ENCODE results near the gene DHX15.

The DHX15 gene

GRCh38 chr4:24607334-24607733 is 23.0 kb upstream of the DHX15 start:
- H3K27ac ChIP-seq (ENCODE audit: low read depth, low read length): no peak overlapping the region
- no peaks in the 10 kb centered on the region for H3K9me3 ChIP-seq (ENCODE audit: control insufficient read depth in 5 of 5, low read length in 5 of 5)
- H3K36me3 ChIP-seq (ENCODE audit: control insufficient read depth in 5 of 5, insufficient read depth in 5 of 5, low read length in 5 of 5): no peaks in the 10 kb centered on the region
- peaks cover 0 to 3% (median 0%) of the 10 kb centered on the region in 5 donors for H3K4me1 ChIP-seq (ENCODE audit: control insufficient read depth in 5 of 5, insufficient read depth in 5 of 5, low read length in 5 of 5)
- no peak overlapping the region for H3K9ac ChIP-seq (ENCODE audit: low read length in 5 of 5)
- H3K4me3 ChIP-seq (ENCODE audit: low read depth in 1 of 5, low read length in 5 of 5): no peak overlapping the region
- no peaks in the 10 kb centered on the region for H3K27me3 ChIP-seq (ENCODE audit: control insufficient read depth in 5 of 5, insufficient read depth in 4 of 5, low read length in 5 of 5)

GRCh38 chr4:24605216-24605615 is 20.9 kb upstream of the DHX15 start:
- Histone ChIP-seq H3K9me3 (ENCODE audit: control insufficient read depth in 5 of 5, low read length in 5 of 5) (no peaks in the 10 kb centered on the region), H3K27me3 (ENCODE audit: control insufficient read depth in 5 of 5, insufficient read depth in 4 of 5, low read length in 5 of 5) (no peaks in the 10 kb centered on the region), H3K4me3 (ENCODE audit: low read depth in 1 of 5, low read length in 5 of 5) (no peak overlapping the region), H3K4me1 (ENCODE audit: control insufficient read depth in 5 of 5, insufficient read depth in 5 of 5, low read length in 5 of 5) (no peaks in the 10 kb centered on the region), H3K27ac (ENCODE audit: low read depth, low read length) (no peak overlapping the region), H3K9ac (ENCODE audit: low read length in 5 of 5) (no peak overlapping the region), H3K36me3 (ENCODE audit: control insufficient read depth in 5 of 5, insufficient read depth in 5 of 5, low read length in 5 of 5) (no peaks in the 10 kb centered on the region)

- no peaks in the 10 kb centered on the region for H3K36me3 ChIP-seq (ENCODE audit: control insufficient read depth in 5 of 5, insufficient read depth in 5 of 5, low read length in 5 of 5)
- H3K27me3 ChIP-seq (ENCODE audit: control insufficient read depth in 5 of 5, insufficient read depth in 4 of 5, low read length in 5 of 5): no peaks in the 10 kb centered on the region
- H3K27ac ChIP-seq (ENCODE audit: low read depth, low read length): no peak overlapping the region
- no peaks in the 10 kb centered on the region for H3K9me3 ChIP-seq (ENCODE audit: control insufficient read depth in 5 of 5, low read length in 5 of 5)
- no peak overlapping the region for H3K9ac ChIP-seq (ENCODE audit: low read length in 5 of 5)
- H3K4me1 ChIP-seq (ENCODE audit: control insufficient read depth in 5 of 5, insufficient read depth in 5 of 5, low read length in 5 of 5): no peaks in the 10 kb centered on the region
- H3K4me3 ChIP-seq (ENCODE audit: low read depth in 1 of 5, low read length in 5 of 5): no peak overlapping the region
Measured at GRCh38 chr4:24604558-24605214, 20.3 kb upstream of the DHX15 start.

- H3K9me3 ChIP-seq (ENCODE audit: control insufficient read depth in 5 of 5, low read length in 5 of 5): no peaks in the 10 kb centered on the region
- no peak overlapping the region for H3K9ac ChIP-seq (ENCODE audit: low read length in 5 of 5)
- H3K27ac ChIP-seq (ENCODE audit: low read depth, low read length): no peak overlapping the region
- H3K4me3 ChIP-seq (ENCODE audit: low read depth in 1 of 5, low read length in 5 of 5): no peak overlapping the region
- no peaks in the 10 kb centered on the region for H3K27me3 ChIP-seq (ENCODE audit: control insufficient read depth in 5 of 5, insufficient read depth in 4 of 5, low read length in 5 of 5)
- H3K4me1 ChIP-seq (ENCODE audit: control insufficient read depth in 5 of 5, insufficient read depth in 5 of 5, low read length in 5 of 5): no peaks in the 10 kb centered on the region
- no peaks in the 10 kb centered on the region for H3K36me3 ChIP-seq (ENCODE audit: control insufficient read depth in 5 of 5, insufficient read depth in 5 of 5, low read length in 5 of 5)
Measured at GRCh38 chr4:24603343-24603742, 19.0 kb upstream of the DHX15 start.

GRCh38 chr4:24601121-24601520 is 16.8 kb upstream of the DHX15 start:
- Histone ChIP-seq H3K4me1 (ENCODE audit: control insufficient read depth in 5 of 5, insufficient read depth in 5 of 5, low read length in 5 of 5) (no peaks in the 10 kb centered on the region), H3K36me3 (ENCODE audit: control insufficient read depth in 5 of 5, insufficient read depth in 5 of 5, low read length in 5 of 5) (no peaks in the 10 kb centered on the region), H3K27ac (ENCODE audit: low read depth, low read length) (no peak overlapping the region), H3K27me3 (ENCODE audit: control insufficient read depth in 5 of 5, insufficient read depth in 4 of 5, low read length in 5 of 5) (no peaks in the 10 kb centered on the region), H3K9me3 (ENCODE audit: control insufficient read depth in 5 of 5, low read length in 5 of 5) (no peaks in the 10 kb centered on the region), H3K4me3 (ENCODE audit: low read depth in 1 of 5, low read length in 5 of 5) (no peak overlapping the region), H3K9ac (ENCODE audit: low read length in 5 of 5) (no peak overlapping the region)

- Histone ChIP-seq H3K36me3 (ENCODE audit: control insufficient read depth in 5 of 5, insufficient read depth in 5 of 5, low read length in 5 of 5) (no peaks in the 10 kb centered on the region), H3K27me3 (ENCODE audit: control insufficient read depth in 5 of 5, insufficient read depth in 4 of 5, low read length in 5 of 5) (no peaks in the 10 kb centered on the region), H3K9ac (ENCODE audit: low read length in 5 of 5) (no peak overlapping the region), H3K4me1 (ENCODE audit: control insufficient read depth in 5 of 5, insufficient read depth in 5 of 5, low read length in 5 of 5) (no peaks in the 10 kb centered on the region), H3K4me3 (ENCODE audit: low read depth in 1 of 5, low read length in 5 of 5) (no peak overlapping the region), H3K27ac (ENCODE audit: low read depth, low read length) (no peak overlapping the region), H3K9me3 (ENCODE audit: control insufficient read depth in 5 of 5, low read length in 5 of 5) (no peaks in the 10 kb centered on the region)
Measured at GRCh38 chr4:24599275-24599674, 14.9 kb upstream of the DHX15 start.

- Histone ChIP-seq H3K27me3 (ENCODE audit: control insufficient read depth in 5 of 5, insufficient read depth in 4 of 5, low read length in 5 of 5) (no peaks in the 10 kb centered on the region), H3K27ac (ENCODE audit: low read depth, low read length) (no peak overlapping the region), H3K4me3 (ENCODE audit: low read depth in 1 of 5, low read length in 5 of 5) (no peak overlapping the region), H3K9me3 (ENCODE audit: control insufficient read depth in 5 of 5, low read length in 5 of 5) (no peaks in the 10 kb centered on the region), H3K9ac (ENCODE audit: low read length in 5 of 5) (no peak overlapping the region), H3K4me1 (ENCODE audit: control insufficient read depth in 5 of 5, insufficient read depth in 5 of 5, low read length in 5 of 5) (no peaks in the 10 kb centered on the region), H3K36me3 (ENCODE audit: control insufficient read depth in 5 of 5, insufficient read depth in 5 of 5, low read length in 5 of 5) (no peaks in the 10 kb centered on the region)
Measured at GRCh38 chr4:24598025-24598424, 13.7 kb upstream of the DHX15 start.

GRCh38 chr4:24595659-24596058 is 11.3 kb upstream of the DHX15 start:
- no peak overlapping the region for H3K4me3 ChIP-seq (ENCODE audit: low read depth in 1 of 5, low read length in 5 of 5)
- no peaks in the 10 kb centered on the region for H3K9me3 ChIP-seq (ENCODE audit: control insufficient read depth in 5 of 5, low read length in 5 of 5)
- no peak overlapping the region for H3K27ac ChIP-seq (ENCODE audit: low read depth, low read length)
- no peak overlapping the region for H3K9ac ChIP-seq (ENCODE audit: low read length in 5 of 5)
- no peaks in the 10 kb centered on the region for H3K27me3 ChIP-seq (ENCODE audit: control insufficient read depth in 5 of 5, insufficient read depth in 4 of 5, low read length in 5 of 5)
- H3K36me3 ChIP-seq (ENCODE audit: control insufficient read depth in 5 of 5, insufficient read depth in 5 of 5, low read length in 5 of 5): no peaks in the 10 kb centered on the region
- H3K4me1 ChIP-seq (ENCODE audit: control insufficient read depth in 5 of 5, insufficient read depth in 5 of 5, low read length in 5 of 5): no peaks in the 10 kb centered on the region

- H3K9ac ChIP-seq (ENCODE audit: low read length in 5 of 5): no peak overlapping the region
- H3K9me3 ChIP-seq (ENCODE audit: control insufficient read depth in 5 of 5, low read length in 5 of 5): peaks cover 0 to 6% (median 5%) of the 10 kb centered on the region in 5 donors
- no peaks in the 10 kb centered on the region for H3K27me3 ChIP-seq (ENCODE audit: control insufficient read depth in 5 of 5, insufficient read depth in 4 of 5, low read length in 5 of 5)
- no peak overlapping the region for H3K4me3 ChIP-seq (ENCODE audit: low read depth in 1 of 5, low read length in 5 of 5)
- no peaks in the 10 kb centered on the region for H3K4me1 ChIP-seq (ENCODE audit: control insufficient read depth in 5 of 5, insufficient read depth in 5 of 5, low read length in 5 of 5)
- H3K27ac ChIP-seq (ENCODE audit: low read depth, low read length): no peak overlapping the region
- no peaks in the 10 kb centered on the region for H3K36me3 ChIP-seq (ENCODE audit: control insufficient read depth in 5 of 5, insufficient read depth in 5 of 5, low read length in 5 of 5)
Measured at GRCh38 chr4:24594887-24595286, 10.5 kb upstream of the DHX15 start.

GRCh38 chr4:24589448-24589847 is 5.1 kb upstream of the DHX15 start:
- Histone ChIP-seq H3K4me1 (ENCODE audit: control insufficient read depth in 5 of 5, insufficient read depth in 5 of 5, low read length in 5 of 5) (peaks cover 0 to 4% (median 0%) of the 10 kb centered on the region in 5 donors), H3K9ac (ENCODE audit: low read length in 5 of 5) (no peak overlapping the region), H3K27me3 (ENCODE audit: control insufficient read depth in 5 of 5, insufficient read depth in 4 of 5, low read length in 5 of 5) (no peaks in the 10 kb centered on the region), H3K27ac (ENCODE audit: low read depth, low read length) (no peak overlapping the region), H3K9me3 (ENCODE audit: control insufficient read depth in 5 of 5, low read length in 5 of 5) (peaks cover 0 to 11% (median 6%) of the 10 kb centered on the region in 5 donors), H3K4me3 (ENCODE audit: low read depth in 1 of 5, low read length in 5 of 5) (no peak overlapping the region), H3K36me3 (ENCODE audit: control insufficient read depth in 5 of 5, insufficient read depth in 5 of 5, low read length in 5 of 5) (no peaks in the 10 kb centered on the region)
